DMS153 treated with DMSO at 0.1 percent for 48 hours (cell line): ENCODE results near the gene DSCAM.
"Not testable (repeated sequence)": the region's sequence is repeated elsewhere in the genome, so short reads cannot be mapped to it uniquely, and the experiment has no call there.

ENCODE experiments used
- DNase-seq: peaks from one replicate; lab custom pipeline; 2025; ENCODE audit not compliant: unreplicated experiment; lab: John Stamatoyannopoulos, UW

Gene DSCAM

GRCh38 chr21:40194185-40194980, 652.6 kb downstream of the DSCAM start:
- no peak for DNase-seq

GRCh38 chr21:40191616-40192015, 655.3 kb downstream of the DSCAM start:
- no peak for DNase-seq

GRCh38 chr21:40191196-40191595, 655.8 kb downstream of the DSCAM start:
- no peak for DNase-seq

GRCh38 chr21:40187946-40188654, 658.9 kb downstream of the DSCAM start:
- DNase-seq = no peak

- DNase-seq = no peak
Measured at GRCh38 chr21:40187244-40187643, 659.7 kb downstream of the DSCAM start.

- no peak for DNase-seq
Measured at GRCh38 chr21:40186045-40186444, 660.9 kb downstream of the DSCAM start.

GRCh38 chr21:40185208-40185607, 661.8 kb downstream of the DSCAM start:
- no peak for DNase-seq

GRCh38 chr21:40182491-40182890, 664.5 kb downstream of the DSCAM start:
- DNase-seq = not testable (repeated sequence)

GRCh38 chr21:40179166-40179565, 667.8 kb downstream of the DSCAM start:
- no peak for DNase-seq

GRCh38 chr21:40178726-40179125, 668.2 kb downstream of the DSCAM start:
- DNase-seq = no peak

- no peak for DNase-seq
Measured at GRCh38 chr21:40177979-40178378, 669.0 kb downstream of the DSCAM start.

- DNase-seq = peak; percentile 80
Measured at GRCh38 chr21:40176724-40177123, 670.2 kb downstream of the DSCAM start.

- DNase-seq = no peak
Measured at GRCh38 chr21:40173816-40174215, 673.1 kb downstream of the DSCAM start.

GRCh38 chr21:40169971-40170370, 677.0 kb downstream of the DSCAM start:
- DNase-seq = no peak

GRCh38 chr21:40166291-40166843, 680.6 kb downstream of the DSCAM start:
- no peak for DNase-seq

- no peak for DNase-seq
Measured at GRCh38 chr21:40165773-40166070, 681.2 kb downstream of the DSCAM start.

GRCh38 chr21:40164905-40165772, 681.8 kb downstream of the DSCAM start:
- no peak for DNase-seq

GRCh38 chr21:40162075-40162474, 684.9 kb downstream of the DSCAM start:
- DNase-seq = no peak

GRCh38 chr21:40160911-40161310, 686.0 kb downstream of the DSCAM start:
- no peak for DNase-seq

GRCh38 chr21:40158366-40158765, 688.6 kb downstream of the DSCAM start:
- DNase-seq = no peak

- no peak for DNase-seq
Measured at GRCh38 chr21:40155563-40155962, 691.4 kb downstream of the DSCAM start.
